Activated naive CD4-positive, alpha-beta T cell (primary cell): ENCODE data around the gene SNAPC2.
"Not testable (repeated sequence)": the region's sequence is repeated elsewhere in the genome, so short reads cannot be mapped to it uniquely, and the experiment has no call there.

Experiments
- DNase-seq, 4 experiments: peaks; one replicate each; lab custom pipeline; 2025; lab: John Stamatoyannopoulos, UW

Gene SNAPC2

DNA sequence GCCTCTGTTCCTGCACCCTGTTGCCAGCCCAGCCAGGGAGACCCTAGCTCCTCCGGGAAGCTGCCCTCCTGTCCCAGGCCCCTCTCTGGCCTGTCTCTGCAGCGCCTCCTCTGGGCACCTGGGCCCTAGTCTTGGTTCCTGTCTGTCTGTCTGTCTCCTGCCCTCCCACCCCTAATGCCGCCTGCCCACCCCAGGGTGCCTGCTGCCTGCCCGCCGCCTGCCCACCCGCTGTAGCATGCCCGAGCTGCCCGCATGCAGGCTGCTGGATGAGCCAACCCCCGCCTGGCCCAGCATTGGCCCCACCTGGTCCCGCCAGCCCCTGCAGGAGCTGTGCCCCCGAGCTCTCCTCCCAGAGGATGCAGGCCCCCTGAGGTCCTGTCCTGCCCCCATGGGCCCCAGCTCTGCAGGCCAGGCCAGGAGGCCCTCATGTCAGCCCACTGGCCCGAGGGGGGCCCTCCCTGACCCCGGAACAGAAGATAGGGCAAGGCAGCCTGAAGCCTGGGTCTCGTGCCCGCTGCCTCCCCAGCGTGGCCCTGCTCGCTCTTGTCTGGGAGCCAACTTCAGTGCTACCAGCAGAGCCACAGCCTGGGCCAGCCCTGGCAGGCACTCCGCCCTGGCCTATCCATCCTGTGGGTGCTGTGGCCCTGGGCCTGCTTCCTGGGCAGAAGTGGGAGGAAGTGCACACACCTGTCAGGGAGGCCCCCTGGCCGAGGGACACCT, 11.2 kb upstream of the SNAPC2 start:
- no peak for DNase-seq

DNA sequence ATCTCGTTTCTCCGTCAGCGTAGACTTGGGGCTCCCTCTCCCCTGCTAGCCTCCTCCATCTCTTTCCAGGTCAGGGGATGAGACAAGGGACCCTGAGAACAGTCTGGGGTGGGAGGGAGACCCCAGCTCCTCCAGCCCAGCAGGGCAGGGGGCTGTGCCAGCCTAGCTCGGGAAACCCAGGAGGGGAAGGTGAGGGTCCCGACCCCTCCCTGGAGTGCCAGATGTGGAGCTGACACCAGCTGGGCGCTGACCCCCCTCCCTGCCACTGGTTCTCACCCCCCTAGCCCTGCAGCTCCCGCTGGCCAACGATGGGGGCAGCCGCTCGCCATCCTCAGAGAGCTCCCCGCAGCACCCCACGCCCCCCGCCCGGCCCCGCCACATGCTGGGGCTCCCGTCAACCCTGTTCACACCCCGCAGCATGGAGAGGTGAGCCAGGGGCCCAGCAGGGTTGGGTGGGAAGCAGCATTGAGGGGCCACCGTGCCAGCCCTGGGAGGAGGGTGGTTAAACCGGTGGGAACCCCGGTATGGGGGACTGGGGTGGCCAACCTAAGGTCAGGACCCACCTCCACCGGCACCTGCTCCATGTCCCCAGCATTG, 10.6 kb upstream of the SNAPC2 start:
- no peak for DNase-seq

DNA sequence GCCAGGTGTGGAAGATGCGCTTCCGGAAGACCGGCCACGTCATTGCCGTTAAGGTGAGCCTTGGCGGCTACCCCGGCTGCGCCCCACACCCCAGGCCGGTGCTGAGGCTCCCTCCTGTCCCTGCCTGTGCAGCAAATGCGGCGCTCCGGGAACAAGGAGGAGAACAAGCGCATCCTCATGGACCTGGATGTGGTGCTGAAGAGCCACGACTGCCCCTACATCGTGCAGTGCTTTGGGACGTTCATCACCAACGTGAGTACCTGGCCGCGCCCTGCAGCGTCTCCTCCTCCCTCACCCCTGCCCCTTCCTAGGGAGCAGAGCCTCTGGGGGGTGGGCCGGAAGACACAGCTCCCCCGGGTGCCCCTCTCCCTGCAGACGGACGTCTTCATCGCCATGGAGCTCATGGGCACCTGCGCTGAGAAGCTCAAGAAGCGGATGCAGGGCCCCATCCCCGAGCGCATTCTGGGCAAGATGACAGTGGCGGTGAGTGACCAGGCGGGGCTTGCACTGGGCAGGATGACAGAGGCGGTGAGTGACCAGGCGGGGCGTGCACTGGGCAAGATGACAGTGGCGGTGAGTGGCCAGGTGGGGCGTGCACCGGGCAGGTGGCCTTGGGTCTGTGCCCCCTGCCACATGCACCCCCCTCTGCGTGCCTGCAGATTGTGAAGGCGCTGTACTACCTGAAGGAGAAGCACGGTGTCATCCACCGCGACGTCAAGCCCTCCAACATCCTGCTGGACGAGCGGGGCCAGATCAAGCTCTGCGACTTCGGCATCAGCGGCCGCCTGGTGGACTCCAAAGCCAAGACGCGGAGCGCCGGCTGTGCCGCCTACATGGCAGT, 9.6 kb upstream of the SNAPC2 start:
- no peak for DNase-seq

DNA sequence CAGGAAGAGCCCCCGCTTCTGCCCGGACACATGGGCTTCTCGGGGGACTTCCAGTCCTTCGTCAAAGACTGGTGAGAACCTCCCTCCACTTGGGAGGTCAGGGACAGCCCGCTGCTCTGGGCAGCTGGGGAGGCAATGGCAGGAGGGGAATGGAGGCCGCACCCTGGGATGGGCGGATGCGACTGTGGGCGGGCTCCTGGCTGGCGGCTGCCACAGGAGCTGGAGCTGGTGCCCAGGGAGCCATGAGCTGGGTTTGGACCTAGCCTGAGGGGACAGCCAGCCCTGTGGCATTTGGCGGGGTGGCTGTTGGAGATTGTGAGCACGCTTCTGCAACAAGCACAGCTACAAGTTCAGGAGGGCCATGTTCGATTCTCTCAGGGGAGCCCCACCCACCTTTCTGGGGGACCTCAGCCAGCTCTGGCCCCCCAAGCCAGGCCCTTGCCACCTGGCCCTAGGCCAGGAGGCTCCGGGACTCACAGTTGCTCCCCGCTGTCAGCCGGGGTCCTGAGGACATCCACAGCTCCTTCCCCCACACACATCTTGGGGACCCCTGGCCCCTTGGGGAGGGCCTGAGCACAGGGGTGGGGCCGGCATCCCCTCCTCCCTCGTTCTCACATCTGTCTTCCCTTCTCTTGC, 8.5 kb upstream of the SNAPC2 start:
- DNase-seq, result no peak

DNA sequence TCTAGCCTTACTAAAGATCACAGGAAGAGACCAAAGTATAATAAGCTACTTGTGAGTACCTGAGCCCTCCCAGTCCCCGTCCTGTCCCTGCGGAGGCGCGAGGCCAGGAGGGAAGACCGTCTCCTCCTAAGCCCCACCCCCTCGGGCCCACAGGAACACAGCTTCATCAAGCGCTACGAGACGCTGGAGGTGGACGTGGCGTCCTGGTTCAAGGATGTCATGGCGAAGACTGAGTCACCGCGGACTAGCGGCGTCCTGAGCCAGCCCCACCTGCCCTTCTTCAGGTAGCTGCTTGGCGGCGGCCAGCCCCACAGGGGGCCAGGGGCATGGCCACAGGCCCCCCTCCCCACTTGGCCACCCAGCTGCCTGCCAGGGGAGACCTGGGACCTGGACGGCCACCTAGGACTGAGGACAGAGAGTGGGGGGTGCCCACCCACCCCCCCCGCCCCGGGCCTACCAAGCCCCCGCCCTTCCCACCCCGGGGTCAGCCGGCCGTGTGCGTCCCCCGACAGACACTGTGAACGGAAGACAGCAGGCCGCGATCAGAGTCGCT, 7.9 kb upstream of the SNAPC2 start:
- no peak for DNase-seq

DNA sequence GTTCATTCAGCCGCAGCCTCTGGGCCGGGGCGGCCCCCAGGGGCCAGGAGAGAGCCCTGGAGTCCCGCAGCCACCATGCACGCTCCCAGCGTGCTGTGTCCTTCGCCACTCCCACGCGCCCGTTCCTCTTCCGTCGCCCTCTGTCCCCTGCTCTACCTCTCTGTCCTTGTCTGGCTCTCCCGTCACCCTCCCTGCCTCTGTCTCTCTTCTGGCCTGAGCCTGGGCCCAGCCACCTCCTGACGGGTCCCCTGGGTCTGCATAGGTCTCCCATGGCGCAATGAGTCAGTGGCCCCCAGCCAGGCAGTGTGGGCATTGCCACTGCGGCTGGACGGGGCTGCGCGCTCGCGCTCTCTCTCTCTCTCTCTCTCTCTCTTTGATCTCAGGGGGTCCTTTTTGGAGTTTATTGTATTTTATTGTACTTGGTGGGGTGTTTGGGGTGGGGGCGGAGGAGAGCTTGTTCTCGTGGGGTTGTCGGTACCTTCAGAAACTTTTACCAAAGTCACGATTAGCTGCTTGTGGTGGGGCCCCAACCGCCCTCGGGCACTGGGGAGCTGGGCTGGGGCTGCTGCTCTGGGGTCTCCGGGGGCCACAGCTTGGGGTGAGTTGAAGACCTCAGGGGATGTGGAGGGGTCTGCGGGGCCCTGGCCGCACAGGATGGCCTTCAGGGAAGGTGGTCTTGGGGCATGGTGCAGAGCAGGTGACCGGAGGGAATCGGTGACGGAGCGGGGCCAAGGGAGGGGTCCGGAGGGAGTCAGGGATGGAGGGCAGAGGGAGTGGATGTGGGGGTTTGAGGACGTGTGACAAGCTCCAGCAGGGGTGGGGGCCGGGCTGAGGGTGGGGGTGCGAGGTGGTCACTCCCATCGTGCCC, 7.2 kb upstream of the SNAPC2 start:
- DNase-seq, result no peak

DNA sequence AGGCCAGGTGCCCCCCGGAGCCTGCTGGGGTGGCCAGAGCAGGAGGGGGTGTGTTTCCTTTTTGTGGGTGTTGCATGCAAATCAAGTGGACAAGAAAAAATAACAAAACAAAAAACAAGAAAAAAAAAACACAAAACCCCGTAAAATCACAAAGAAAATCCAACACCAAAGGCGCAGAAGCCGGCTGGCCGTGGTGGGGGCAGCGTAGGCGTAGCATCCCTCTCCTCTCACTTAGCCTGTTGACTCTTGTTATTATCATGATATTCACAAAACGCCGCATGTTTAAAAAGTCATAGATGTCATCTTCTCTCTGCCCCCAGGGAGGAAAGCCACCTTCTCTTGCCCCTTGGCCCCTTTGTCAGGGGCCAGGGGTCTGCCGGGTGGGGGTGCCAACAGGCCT, 6.5 kb upstream of the SNAPC2 start:
- DNase-seq, result no peak

DNA sequence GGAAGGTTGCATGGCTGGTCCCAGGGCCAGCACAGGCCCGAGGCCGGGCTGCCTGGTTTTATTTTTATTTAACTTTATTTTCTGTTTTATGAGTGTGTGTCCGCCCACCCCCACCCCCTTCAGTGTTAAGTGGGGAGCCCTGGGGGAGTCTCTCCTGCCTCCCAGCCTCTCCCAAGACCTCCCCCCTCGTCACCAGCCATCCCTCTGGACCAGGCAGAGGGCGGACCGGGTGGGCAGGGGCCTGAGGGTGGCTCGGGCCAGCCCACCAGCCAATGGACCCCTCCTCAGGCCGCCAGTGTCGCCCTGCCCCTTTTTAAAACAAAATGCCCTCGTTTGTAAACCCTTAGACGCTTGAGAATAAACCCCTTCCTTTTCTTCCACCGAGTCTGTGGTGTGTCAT, 6.0 kb upstream of the SNAPC2 start:
- DNase-seq, result no peak

DNA sequence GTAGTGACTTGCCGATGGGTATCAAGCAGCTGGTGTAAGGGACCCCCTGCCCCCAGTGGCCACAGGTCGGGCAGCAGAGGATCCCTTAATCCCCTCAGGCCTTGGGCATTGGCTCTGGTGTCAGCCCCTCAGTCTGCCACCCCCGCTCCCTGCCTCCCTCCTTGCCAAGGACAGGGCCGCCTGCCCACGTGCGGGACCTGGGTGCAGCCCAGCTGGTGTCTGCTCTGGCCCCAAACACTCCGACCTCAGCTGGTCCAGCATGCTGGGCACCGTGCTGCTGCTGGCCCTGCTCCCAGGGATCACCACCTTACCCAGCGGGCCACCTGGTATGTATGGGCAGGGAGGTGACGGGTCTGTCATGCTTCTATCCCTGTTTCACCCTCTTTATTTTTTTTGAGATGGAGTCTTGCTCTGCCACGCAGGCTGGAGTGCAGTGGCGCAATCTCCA, 5.5 kb upstream of the SNAPC2 start, which contains the start of gene TGFBR3L:
TSS of gene TGFBR3L (plus strand) at position 233 of the 448 bp plus-strand sequence.
- DNase-seq, result no peak

DNA sequence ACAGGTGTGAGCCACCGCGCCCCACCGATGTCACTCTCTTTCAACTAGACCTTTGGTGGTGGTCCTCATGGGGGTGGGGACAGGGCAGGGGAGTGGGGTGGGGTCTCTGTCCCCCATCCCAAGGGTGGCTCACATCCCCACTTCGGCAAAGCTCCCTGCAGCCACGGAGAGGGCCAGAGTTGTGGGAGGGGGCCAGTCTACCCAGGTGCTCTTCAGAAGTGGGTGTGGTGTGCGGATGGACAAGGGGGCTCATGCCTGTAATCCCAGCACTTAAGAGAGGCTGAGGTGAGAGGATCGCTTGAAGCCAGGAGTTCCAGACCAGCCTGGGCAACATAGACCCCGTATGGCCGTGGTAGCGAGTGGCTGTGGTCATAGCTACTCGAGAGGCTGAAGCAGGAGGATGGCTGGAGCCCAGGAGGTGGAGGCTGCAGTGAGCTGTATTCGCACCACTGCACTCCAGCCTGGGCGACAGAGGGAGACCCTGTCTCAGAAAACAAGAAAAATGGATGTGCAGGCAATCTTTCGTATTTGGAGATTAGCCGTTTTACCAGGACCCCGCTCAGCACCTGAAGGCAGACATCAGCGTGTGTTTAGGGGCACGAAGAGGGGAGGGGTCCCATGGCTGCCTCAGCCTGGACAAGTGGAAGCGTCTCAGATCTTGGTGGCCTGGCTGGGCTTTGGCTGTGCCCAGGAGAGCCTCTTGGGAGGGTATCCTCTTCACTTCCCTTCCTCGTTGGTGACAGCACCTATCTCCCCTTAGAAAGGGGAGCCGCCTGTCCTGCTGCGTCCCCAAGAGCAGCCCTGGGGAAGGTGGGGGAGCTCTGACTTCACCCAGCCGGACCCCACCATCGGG, 4.7 kb upstream of the SNAPC2 start:
- DNase-seq, result no peak

DNA sequence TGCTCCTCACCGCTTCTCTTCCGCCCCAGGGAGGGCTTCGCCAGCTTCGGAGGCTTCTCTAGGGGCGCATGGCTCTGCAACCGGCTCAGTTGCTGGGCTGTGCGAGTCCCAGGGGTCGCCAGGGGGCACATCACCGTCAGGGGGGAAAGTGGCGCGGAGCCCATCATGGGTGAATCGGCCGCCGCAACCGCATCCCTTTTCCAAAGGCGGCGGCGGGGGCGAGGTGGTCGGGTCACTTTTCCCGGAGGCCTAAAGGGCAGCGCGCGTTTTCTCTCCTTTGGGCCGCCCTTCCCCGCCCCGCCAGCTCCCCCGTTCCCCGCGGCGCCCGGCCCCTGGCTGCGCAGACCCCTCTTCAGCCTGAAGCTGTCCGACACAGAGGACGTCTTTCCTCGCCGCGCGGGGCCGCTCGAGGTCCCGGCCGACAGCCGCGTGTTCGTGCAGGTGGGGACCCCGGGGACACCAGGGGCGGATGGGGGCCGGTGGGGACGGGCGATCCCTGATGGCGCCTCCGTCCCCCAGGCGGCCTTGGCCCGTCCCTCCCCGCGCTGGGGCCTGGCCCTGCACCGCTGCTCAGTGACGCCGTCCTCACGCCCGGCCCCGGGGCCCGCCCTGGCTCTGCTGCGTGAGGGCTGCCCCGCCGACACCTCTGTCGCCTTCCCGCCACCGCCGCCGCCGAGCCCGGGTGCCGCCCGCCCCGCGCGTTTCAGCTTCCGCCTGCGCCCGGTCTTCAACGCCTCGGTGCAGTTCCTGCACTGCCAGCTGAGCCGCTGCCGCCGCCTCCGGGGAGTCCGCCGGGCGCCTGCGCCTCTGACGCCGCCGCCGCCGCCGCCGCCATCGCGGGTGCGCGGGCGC, 3.8 kb upstream of the SNAPC2 start:
- peak in 3 of 4 experiments; percentile 19 to 44 (median 31) for DNase-seq

DNA sequence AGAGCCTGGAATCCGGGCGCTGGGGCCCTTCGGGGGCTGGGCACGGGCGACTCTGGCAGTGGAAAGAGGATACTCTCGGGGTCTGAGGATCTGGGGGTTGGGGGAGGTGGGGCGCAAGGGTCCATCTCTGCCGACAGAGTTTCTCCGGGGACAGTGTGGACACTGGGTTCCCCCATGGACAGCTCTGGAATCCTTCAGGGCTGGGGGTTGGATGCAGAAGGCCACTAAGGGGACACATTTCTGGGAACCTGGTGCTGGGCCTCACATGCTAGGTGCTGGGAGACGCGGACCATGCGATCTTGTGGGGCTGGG, 3.2 kb upstream of the SNAPC2 start:
- DNase-seq, result no peak

DNA sequence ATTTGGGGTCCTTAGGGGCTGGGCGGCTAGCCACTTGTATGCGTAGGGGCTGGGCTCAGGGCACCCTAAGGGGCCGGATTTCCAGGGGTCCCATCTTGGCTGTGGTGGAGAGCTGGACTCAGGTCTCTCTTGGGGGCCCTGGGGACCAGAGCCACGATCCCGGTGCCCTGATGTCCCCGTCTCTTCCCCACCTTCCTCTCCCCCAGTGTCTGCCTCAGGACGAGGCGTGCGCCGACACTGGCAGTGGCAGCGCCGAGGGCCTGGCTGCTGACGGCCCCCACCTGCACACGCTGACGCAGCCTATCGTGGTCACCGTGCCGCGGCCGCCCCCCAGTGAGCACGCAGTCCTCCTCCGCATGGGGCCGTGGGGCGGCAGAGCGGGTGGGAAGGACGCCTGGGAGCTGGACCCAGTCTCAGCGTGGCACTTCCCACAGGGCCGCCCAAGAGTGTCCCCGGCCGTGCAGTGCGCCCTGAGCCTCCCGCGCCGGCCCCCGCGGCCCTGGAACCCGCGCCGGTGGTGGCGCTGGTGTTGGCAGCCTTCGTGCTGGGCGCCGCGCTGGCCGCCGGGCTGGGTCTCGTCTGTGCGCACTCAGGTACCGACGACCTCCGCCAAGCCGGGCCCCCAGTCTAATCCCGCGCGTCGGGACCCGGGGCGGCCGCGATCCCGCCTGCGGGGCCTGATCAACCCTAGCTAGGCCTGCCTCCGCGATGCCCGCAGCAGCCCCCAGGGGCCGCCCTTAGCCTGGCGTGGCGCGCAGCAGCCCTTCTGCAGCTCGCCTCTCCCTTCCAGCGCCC, 2.7 kb upstream of the SNAPC2 start:
- DNase-seq, result peak in 3 of 4 experiments; percentile 20 to 60 (median 35)

DNA sequence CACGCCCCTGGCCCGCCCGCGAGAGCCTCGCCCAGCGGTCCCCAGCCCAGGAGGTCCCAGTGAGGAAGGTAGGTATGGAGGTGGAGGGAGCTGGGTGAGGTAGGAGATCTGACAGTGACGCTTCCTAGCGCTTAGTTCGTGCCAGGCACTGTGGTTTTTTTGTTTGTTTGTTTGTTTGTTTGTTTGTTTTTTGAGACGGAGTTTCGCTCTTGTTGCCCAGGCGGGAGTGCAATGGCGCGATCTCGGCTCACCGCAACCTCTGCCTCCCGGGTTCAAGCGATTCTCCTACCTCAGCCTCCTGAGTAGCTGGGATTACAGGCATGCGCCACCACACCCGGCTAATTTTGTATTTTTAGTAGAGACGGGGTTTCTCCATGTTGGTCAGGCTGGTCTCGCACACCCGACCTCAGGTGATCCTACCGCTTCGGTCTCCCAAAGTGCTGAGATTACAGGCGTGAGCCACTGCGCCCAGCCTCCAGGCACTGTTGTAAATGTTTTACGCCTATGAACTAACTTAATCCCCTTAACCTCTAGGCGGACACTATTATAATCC, 2.0 kb upstream of the SNAPC2 start:
- DNase-seq, result not testable (repeated sequence)

DNA sequence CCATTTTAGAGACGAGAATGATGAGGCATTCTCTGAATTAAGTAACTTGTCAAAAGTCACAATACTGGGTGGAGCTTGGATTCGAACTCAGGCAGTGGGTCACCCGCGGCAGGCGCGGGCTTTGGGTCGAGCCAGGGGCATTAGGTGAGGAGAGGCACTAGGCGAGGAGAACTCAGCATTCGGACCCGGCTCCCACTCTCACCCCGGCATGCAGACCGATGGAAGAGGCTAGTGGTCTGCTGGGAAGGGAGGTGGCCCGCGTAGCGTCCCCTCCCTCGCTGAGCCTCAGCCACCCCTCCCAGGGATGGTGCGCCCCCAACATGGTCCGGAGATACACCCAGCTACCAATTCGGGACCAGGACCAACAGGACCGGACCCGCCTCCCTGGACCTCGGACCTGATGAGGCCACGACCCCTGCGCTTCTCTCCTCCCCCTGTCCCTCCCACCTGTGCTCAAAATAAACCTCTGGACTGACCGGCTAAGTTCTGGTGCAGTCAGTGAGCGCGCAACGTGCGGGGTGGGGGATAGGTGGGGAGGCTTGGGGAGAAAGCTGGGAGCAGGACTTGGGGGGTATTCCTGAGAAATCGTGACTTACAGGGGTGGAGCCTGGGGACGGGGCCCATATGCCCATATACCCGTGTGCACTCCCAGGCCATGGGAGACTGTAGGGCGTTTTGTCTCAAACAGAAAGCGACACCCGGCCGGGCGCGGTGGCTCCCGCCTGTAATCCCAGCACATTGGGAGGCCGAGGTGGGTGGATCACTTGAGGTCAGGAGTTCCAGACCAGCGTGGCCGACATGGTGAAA, 1.3 kb upstream of the SNAPC2 start:
- DNase-seq, result no peak

DNA sequence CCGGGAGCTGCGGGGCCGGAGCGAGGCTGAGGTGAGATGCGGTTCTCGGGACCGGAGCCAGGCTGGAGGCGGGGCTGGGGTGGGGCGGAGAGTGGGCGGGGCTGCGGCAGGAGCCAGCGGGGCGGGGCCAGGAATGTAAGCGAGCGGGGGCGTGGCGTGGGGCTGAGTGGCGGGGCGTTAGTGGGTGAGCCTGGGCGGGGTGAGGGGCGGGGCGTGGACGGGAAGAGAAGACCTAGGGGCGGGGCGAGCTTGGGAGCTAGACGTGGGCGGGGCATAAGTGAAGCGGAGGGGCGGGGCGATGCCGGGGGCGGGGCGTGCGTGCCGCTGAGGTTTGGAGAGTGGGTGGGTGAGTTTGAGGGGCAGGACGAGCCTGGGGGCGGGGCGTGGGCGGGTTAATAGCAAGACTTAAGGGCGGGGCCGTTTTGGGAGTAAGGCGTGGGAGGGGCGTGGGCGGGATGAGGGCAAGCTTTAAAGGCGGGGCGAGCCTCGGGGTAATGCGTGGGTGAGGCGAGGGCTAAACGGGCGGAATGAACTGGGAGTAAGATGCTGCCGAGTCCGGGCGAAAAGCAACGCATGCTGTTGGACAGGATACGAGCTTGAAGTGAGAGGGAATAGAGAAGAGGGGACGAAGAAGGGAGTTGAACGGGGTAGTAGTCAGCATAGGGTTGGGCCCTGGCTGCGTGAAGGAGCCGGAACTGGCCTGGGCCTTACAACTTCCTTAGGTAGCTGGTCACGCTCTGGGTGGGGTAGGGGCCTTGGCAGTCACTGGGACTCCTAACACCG, 572 bp downstream of the SNAPC2 start:
- peak; percentile 90 to 100 (median 100) for DNase-seq
